ENCODE results near the gene ELMO2. TPM values are rescaled to one million over a fixed set of nuclear protein-coding genes. Genes with fewer than 3 reads are reported as not detected.

Gene ELMO2
- total RNA-seq, 1 donor from 2014 or later, result 60.3 TPM

DNA sequence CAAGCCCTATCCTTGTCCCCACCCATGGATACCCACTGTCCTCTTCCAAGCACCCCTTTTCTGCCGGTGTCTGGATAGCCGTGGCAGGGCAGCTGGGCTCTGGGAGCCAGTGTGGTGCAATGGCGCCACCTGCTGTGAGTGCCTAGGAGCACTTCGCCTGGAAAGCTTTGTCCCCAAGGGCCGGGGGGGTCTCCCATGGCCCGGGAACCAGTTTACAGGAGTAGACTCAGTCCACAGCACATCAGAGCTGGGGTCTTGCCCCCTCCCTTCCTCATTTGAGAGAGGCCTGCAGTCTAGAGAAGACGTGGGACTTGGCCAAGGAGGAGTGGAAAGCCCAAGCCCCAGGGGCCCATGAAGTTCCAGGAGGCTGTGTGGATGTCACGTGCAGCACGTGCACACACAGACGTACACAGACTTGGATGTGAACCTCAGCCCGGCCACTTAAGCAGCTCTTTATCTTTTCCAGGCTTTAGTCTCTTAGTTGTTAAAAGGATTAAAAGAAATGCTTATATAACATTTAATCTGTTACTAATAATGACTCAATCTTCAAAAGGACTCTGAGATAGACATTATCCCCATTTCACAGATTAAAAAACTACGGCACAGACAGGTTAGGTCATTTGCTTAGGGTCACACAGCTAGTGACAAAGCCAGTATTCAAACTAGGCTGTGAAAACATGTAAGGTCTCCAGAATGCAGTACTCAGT, 57.2 kb downstream of the ELMO2 start:
- H3K4me3 Mint-ChIP-seq (ENCODE audit: unreplicated experiment), result peak overlapping the region; percentile 23
- DNase-seq, result peak; percentile 89
- peak overlapping the region; percentile 4 for H3K27ac Mint-ChIP-seq (ENCODE audit: unreplicated experiment)
- TF ChIP-seq, protein P1, sequence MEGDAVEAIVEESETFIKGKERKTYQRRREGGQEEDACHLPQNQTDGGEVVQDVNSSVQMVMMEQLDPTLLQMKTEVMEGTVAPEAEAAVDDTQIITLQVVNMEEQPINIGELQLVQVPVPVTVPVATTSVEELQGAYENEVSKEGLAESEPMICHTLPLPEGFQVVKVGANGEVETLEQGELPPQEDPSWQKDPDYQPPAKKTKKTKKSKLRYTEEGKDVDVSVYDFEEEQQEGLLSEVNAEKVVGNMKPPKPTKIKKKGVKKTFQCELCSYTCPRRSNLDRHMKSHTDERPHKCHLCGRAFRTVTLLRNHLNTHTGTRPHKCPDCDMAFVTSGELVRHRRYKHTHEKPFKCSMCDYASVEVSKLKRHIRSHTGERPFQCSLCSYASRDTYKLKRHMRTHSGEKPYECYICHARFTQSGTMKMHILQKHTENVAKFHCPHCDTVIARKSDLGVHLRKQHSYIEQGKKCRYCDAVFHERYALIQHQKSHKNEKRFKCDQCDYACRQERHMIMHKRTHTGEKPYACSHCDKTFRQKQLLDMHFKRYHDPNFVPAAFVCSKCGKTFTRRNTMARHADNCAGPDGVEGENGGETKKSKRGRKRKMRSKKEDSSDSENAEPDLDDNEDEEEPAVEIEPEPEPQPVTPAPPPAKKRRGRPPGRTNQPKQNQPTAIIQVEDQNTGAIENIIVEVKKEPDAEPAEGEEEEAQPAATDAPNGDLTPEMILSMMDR (IDR thresholded peaks at IDR 0.05; ENCODE audit: partially characterized antibody, unreplicated experiment), result peak; percentile 80
- peaks cover 43% of the 10 kb centered on the region for H3K4me1 Mint-ChIP-seq (ENCODE audit: low read depth, unreplicated experiment)
- H3K36me3 Mint-ChIP-seq (ENCODE audit: unreplicated experiment), result no peaks in the 10 kb centered on the region
- peaks cover 4% of the 10 kb centered on the region for H3K27me3 Mint-ChIP-seq (ENCODE audit: unreplicated experiment)
- peaks cover 8% of the 10 kb centered on the region for H3K9me3 Mint-ChIP-seq (ENCODE audit: unreplicated experiment)

DNA sequence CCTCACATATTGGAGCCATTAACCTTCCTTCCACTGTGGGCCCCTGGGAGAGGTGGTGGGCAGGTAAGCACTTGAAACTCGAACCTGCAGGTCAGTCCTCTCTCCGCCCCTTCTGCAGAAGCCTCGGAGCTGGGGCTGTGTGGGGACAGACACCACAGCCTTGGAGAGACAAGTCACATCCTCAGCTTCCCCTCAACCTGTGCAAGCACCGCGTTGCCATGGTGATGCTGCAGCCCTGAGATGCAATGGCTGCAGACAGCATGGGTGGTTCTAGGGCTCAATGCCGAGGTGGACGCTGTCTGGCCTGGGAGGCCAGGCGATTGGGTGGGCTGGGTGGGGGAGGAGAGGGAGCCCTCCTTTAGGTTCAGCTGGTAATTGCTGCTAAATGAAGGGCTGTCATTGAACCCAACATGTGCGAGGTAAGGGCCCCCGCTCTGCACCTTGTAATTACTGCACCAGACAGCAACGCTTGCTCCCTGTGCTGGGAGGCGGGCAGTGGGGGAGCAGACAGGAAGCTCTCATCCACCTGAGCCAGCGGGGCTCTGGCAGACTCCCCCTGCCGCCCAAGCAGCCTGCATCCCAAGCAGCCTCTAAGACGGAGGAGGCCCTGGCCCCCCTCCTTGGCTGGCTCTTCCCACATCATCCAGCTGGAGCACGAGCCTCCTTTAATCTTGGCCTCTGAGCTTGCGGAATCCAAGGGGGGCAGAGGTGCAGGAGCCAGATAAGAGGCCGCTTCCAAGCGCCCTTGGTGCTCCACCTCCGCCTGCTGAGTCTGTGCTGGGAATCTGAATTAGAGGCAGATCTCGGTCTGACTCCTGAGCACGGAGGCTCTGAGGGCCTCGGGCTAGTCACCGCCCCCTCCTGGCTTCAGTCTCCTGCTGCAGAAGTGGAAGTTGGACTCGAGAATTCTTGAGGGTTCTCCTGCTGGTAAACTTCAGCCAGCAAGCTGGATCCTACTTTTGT, 58.3 kb downstream of the ELMO2 start:
- Mint-ChIP-seq H3K4me3 (ENCODE audit: unreplicated experiment) (peak overlapping the region; percentile 23), H3K4me1 (ENCODE audit: low read depth, unreplicated experiment) (peaks cover 43% of the 10 kb centered on the region), H3K9me3 (ENCODE audit: unreplicated experiment) (peaks cover 9% of the 10 kb centered on the region), H3K27ac (ENCODE audit: unreplicated experiment) (no peak overlapping the region), H3K27me3 (ENCODE audit: unreplicated experiment) (peaks cover 4% of the 10 kb centered on the region), H3K36me3 (ENCODE audit: unreplicated experiment) (no peaks in the 10 kb centered on the region)
- DNase-seq, result peak; percentile 75
- TF ChIP-seq, protein P1 (IDR thresholded peaks at IDR 0.05; ENCODE audit: partially characterized antibody, unreplicated experiment), result no peak

DNA sequence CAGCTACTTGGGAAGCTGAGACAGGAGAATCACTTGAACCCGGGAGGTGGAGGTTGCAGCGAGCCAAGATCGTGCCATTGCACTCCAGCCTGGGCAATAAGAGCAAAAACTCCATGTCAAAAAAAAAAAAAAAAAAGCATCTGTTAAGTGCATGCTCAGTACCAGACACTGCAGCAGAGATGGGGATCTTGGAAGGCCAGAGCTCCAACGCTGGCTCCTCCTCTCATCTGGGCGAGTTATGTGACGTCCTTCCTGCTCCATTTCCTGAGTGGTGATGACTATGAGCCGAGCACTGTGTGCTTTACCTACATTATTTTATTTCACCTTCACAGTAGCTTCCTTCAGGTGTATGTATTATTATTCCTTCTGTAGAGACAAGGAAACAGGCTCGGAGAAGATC, 59.6 kb downstream of the ELMO2 start:
- DNase-seq, result no peak
- Mint-ChIP-seq H3K27me3 (ENCODE audit: unreplicated experiment) (peaks cover 6% of the 10 kb centered on the region), H3K36me3 (ENCODE audit: unreplicated experiment) (no peaks in the 10 kb centered on the region), H3K9me3 (ENCODE audit: unreplicated experiment) (peaks cover 14% of the 10 kb centered on the region), H3K4me1 (ENCODE audit: low read depth, unreplicated experiment) (peaks cover 54% of the 10 kb centered on the region), H3K4me3 (ENCODE audit: unreplicated experiment) (no peak overlapping the region), H3K27ac (ENCODE audit: unreplicated experiment) (no peak overlapping the region)
- TF ChIP-seq, protein P1 (IDR thresholded peaks at IDR 0.05; ENCODE audit: partially characterized antibody, unreplicated experiment), result no peak

DNA sequence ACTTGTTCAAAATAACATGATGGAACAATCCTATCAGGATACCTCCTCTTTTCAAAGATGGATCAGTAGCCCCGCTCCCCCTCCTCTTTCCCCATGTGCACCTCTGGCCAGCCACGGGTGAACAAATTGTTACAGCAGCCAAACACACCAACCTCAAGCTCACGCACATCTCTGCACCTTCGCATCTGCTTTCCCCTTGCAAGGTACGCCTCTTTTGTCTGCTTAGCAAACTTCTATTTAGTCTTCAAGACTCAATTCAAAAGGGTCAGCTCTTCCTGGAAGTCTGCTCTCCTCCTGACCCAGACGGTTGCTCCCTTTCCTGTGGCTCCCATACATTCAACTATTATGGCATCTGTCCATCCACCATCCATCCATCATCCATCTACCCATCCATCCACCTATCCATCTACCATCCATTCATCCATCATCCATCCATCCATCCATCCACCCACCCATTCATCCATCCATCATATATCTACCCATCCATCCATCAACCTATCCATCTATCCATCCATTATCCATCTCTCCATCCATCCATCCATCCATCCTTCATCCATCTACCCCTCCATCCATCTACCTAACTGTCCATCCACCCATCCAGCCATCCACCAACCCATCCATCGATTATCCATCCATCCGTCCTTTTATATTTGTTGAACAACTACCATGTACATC, 61.8 kb downstream of the ELMO2 start:
- TF ChIP-seq, protein P1 (IDR thresholded peaks at IDR 0.05; ENCODE audit: partially characterized antibody, unreplicated experiment), result no peak
- peaks cover 6% of the 10 kb centered on the region for H3K27me3 Mint-ChIP-seq (ENCODE audit: unreplicated experiment)
- peaks cover 14% of the 10 kb centered on the region for H3K9me3 Mint-ChIP-seq (ENCODE audit: unreplicated experiment)
- H3K4me1 Mint-ChIP-seq (ENCODE audit: low read depth, unreplicated experiment), result peaks cover 52% of the 10 kb centered on the region
- H3K27ac Mint-ChIP-seq (ENCODE audit: unreplicated experiment), result peak overlapping the region; percentile 35
- H3K36me3 Mint-ChIP-seq (ENCODE audit: unreplicated experiment), result no peaks in the 10 kb centered on the region
- peak overlapping the region; percentile 5 for H3K4me3 Mint-ChIP-seq (ENCODE audit: unreplicated experiment)
- no peak for DNase-seq

Measured in glutamatergic neuron (in vitro differentiated cells).